Keratinocyte (primary cell): ENCODE results near the gene VWC2. TPM values are rescaled to one million over a fixed set of nuclear protein-coding genes. Genes with fewer than 3 reads are reported as not detected.
A peak's percentile ranks its signal among the peaks of the same experiment; 100 is the strongest.

ENCODE experiments used
- DNase-seq: peaks from one replicate; pipeline ENCODE4 v3.0.0-alpha.2; 2011; ENCODE audit warnings: low read depth, missing footprints, low spot score
- FAIRE-seq: peaks from 2 replicates; lab custom pipeline; 2011; peaks lifted over from hg19 to GRCh38; lab: Jason Lieb, UNC
- H2AFZ ChIP-seq: 2 replicates; pipeline ENCODE4 v1.6.0; 2012; ENCODE audit warnings: low read length, control low read depth, inconsistent platforms; ENCODE audit not compliant: control insufficient read depth
- H3K27ac ChIP-seq: 2 replicates; pipeline ENCODE4 v1.5.1; 2011; ENCODE audit warnings: low read length; ENCODE audit not compliant: control insufficient read depth, insufficient read depth
- H3K27me3 ChIP-seq: 3 replicates; pipeline ENCODE4 v1.6.0; 2011; ENCODE audit warnings: low read length; ENCODE audit not compliant: control insufficient read depth, insufficient read depth; ENCODE audit errors: extremely low read depth
- H3K36me3 ChIP-seq, 2 experiments: 2 replicates in 1 of 2; 3 replicates in 1 of 2; pipeline ENCODE4 v1.5.1; 2011; ENCODE audit warnings: low read length in 2 of 2, mild to moderate bottlenecking in 1 of 2; ENCODE audit not compliant: control insufficient read depth in 2 of 2, insufficient read depth in 2 of 2; ENCODE audit errors: extremely low read depth in 1 of 2
- H3K4me1 ChIP-seq: 3 replicates; pipeline ENCODE4 v1.5.1; 2011; ENCODE audit warnings: low read length; ENCODE audit not compliant: control insufficient read depth, insufficient read depth; ENCODE audit errors: extremely low read depth
- H3K4me2 ChIP-seq: 3 replicates; pipeline ENCODE4 v1.6.0; 2011; ENCODE audit warnings: low read depth, low read length; ENCODE audit not compliant: control insufficient read depth, insufficient read depth; ENCODE audit errors: extremely low read depth
- H3K4me3 ChIP-seq, 3 experiments: fragments of 200-600 bp in 1 of 3; sonication (generic) in 1 of 3; 2 replicates in 2 of 3; 3 replicates in 1 of 3; pipeline ENCODE4 v1.5.1; 2011 to 2016; ENCODE audit warnings: low read length in 3 of 3, mild to moderate bottlenecking in 3 of 3, control low read depth in 2 of 3, inconsistent platforms in 1 of 3, low read depth in 1 of 3, mixed read lengths in 1 of 3, mixed run types in 1 of 3, moderate library complexity in 1 of 3; ENCODE audit not compliant: control insufficient read depth in 2 of 3, insufficient read depth in 2 of 3; ENCODE audit errors: extremely low read depth in 1 of 3
- H3K79me2 ChIP-seq: 2 replicates; pipeline ENCODE4 v1.6.0; 2012; ENCODE audit warnings: low read length; ENCODE audit not compliant: control insufficient read depth, insufficient read depth
- H3K9ac ChIP-seq: 3 replicates; pipeline ENCODE4 v1.6.0; 2011; ENCODE audit warnings: low read length; ENCODE audit not compliant: control insufficient read depth, insufficient read depth; ENCODE audit errors: extremely low read depth
- H3K9me1 ChIP-seq: 3 replicates; pipeline ENCODE4 v1.6.0; 2011; ENCODE audit warnings: low read length; ENCODE audit not compliant: control insufficient read depth, insufficient read depth; ENCODE audit errors: extremely low read depth
- H3K9me3 ChIP-seq: 2 replicates; pipeline ENCODE4 v1.5.1; 2012; ENCODE audit warnings: low read depth, low read length; ENCODE audit not compliant: control insufficient read depth
- H4K20me1 ChIP-seq: 3 replicates; pipeline ENCODE4 v1.6.0; 2011; ENCODE audit warnings: low read length; ENCODE audit not compliant: control insufficient read depth, insufficient read depth; ENCODE audit errors: extremely low read depth
- EZH2 ChIP-seq: IDR thresholded peaks from one replicate; pipeline ENCODE4 v1.6.1; 2012; ENCODE audit warnings: inconsistent platforms, mild to moderate bottlenecking, low read length, moderate library complexity
- dilution Hi-C: fragments of 300-500 bp; cut with MboI; formaldehyde crosslinking; loops from one replicate; pipeline ENCODE4 v1.7.0; 2020; ENCODE audit warnings: low sequenced_read_pairs; ENCODE audit not compliant: extremely low pct_ligation_motif_present
- polyA plus RNA-seq, 5 experiments: library from polyadenylated mRNA; depleted of rRNA in 3 of 5; stranded (reverse) in 3 of 5; stranded (forward) in 1 of 5; unstranded in 1 of 5; fragments of >200 nt; gene quantifications; 1 replicate in 1 of 5; 2 replicates in 3 of 5; 3 replicates in 1 of 5; pipeline versions ENCODE4 v1.2.1 to v1.2.3, GENCODE V29; 2011 to 2012; ENCODE audit warnings: missing spikeins in 2 of 5, low read depth in 1 of 5, low replicate concordance in 1 of 5
- TF ChIP-seq, protein P1 (sequence below), 3 experiments: IDR thresholded peaks in 1 of 3; conservative IDR thresholded peaks in 1 of 3; optimal IDR thresholded peaks in 1 of 3; 2 replicates in 2 of 3; 3 replicates in 1 of 3; pipeline versions ENCODE3 to v1.5.1; 2011; ENCODE audit warnings: low read length in 3 of 3, mild to moderate bottlenecking in 3 of 3, moderate library complexity in 2 of 3, control low read depth in 1 of 3, inconsistent platforms in 1 of 3; ENCODE audit not compliant: insufficient read depth in 2 of 3; ENCODE audit errors: extremely low read depth in 1 of 3

VWC2 gene
- polyA plus RNA-seq, 1 donor (not counting 4 experiments of a cell fraction or from before 2014, with no cell fraction given), result not detected

DNA sequence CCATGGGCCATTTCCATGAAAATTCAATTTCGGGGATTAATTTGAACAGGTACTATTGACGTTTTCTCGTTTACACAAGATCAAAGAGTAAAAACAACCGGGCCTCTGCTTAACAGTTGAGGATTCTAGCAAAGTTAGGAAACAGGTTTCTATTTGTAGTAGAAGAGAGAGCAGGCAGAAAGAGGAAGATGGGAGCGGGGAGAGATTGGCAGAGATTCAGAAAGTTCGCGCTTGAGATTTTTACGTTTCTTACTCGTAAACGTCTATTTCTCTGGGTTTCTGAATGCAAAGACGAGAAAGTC, 571 bp upstream of the VWC2 start:
- DNase-seq (no peak), FAIRE-seq (no peak)
- Histone ChIP-seq H3K9ac (no peak overlapping the region), H3K36me3 (no peaks in the 10 kb centered on the region), H3K79me2 (no peaks in the 10 kb centered on the region), H3K4me3 (no peak overlapping the region), H3K27ac (no peak overlapping the region), H3K4me2 (peak overlapping the region; percentile 27), H4K20me1 (no peaks in the 10 kb centered on the region), H2AFZ (no peak overlapping the region), H3K9me1 (no peaks in the 10 kb centered on the region), H3K27me3 (peaks cover 57% of the 10 kb centered on the region), H3K4me1 (no peaks in the 10 kb centered on the region), H3K9me3 (no peaks in the 10 kb centered on the region)
- TF ChIP-seq, protein P1, sequence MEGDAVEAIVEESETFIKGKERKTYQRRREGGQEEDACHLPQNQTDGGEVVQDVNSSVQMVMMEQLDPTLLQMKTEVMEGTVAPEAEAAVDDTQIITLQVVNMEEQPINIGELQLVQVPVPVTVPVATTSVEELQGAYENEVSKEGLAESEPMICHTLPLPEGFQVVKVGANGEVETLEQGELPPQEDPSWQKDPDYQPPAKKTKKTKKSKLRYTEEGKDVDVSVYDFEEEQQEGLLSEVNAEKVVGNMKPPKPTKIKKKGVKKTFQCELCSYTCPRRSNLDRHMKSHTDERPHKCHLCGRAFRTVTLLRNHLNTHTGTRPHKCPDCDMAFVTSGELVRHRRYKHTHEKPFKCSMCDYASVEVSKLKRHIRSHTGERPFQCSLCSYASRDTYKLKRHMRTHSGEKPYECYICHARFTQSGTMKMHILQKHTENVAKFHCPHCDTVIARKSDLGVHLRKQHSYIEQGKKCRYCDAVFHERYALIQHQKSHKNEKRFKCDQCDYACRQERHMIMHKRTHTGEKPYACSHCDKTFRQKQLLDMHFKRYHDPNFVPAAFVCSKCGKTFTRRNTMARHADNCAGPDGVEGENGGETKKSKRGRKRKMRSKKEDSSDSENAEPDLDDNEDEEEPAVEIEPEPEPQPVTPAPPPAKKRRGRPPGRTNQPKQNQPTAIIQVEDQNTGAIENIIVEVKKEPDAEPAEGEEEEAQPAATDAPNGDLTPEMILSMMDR (optimal IDR thresholded peaks at IDR 0.05 in 1 of 3, IDR thresholded peaks at IDR 0.05 in 1 of 3, conservative IDR thresholded peaks at IDR 0.05 in 1 of 3; ENCODE audit: extremely low read depth in 1 of 3, insufficient read depth in 2 of 3, low read length in 3 of 3), result no peak
- TF ChIP-seq EZH2, result no peak
- dilution Hi-C loops, result no loop called here

DNA sequence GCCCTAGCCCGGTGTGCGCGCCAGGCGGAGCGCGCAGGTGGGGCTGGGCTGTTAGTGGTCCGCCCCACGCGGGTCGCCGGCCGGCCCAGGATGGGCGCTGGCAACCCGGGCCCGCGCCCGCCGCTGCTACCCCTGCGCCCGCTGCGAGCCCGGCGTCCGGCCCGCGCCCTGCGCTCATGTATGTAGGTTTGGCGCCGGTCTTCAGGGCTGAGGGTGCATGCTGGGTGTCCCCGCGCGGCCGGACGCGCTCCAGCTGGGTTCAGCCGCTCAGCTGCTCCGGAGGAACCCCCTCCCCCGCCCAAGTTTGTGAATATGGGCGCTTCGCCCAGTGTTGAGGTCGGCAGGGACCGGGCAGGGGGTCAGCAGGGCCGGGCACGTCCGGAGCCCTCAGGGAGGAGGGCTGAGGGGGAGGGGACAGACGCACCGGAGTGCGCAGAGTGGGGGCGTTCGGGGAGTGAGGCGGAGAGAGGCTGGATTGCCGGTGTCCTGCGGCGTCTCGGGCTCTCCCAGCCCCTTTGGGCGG, 559 bp downstream of the VWC2 start:
- TF ChIP-seq, protein P1 (optimal IDR thresholded peaks at IDR 0.05 in 1 of 3, IDR thresholded peaks at IDR 0.05 in 1 of 3, conservative IDR thresholded peaks at IDR 0.05 in 1 of 3; ENCODE audit: extremely low read depth in 1 of 3, insufficient read depth in 2 of 3, low read length in 3 of 3), result no peak
- no peak for TF ChIP-seq EZH2
- Histone ChIP-seq H3K9me1 (no peaks in the 10 kb centered on the region), H3K9me3 (no peaks in the 10 kb centered on the region), H3K27me3 (peaks cover 58% of the 10 kb centered on the region), H3K9ac (no peak overlapping the region), H3K79me2 (no peaks in the 10 kb centered on the region), H3K4me3 (no peak overlapping the region), H2AFZ (no peak overlapping the region), H3K4me1 (no peaks in the 10 kb centered on the region), H3K4me2 (peak overlapping the region; percentile 27), H4K20me1 (no peaks in the 10 kb centered on the region), H3K27ac (no peak overlapping the region), H3K36me3 (no peaks in the 10 kb centered on the region)
- DNase-seq, result no peak
- no peak for FAIRE-seq
- dilution Hi-C loops, result no loop called here
